Measurements from ENCODE around the gene TMEM82. TPM values are rescaled to one million over a fixed set of nuclear protein-coding genes. Genes with fewer than 3 reads are reported as not detected.

Gene TMEM82
- total and polyA plus RNA-seq, 2 of the 13 experiments (the other 11 are each of a cell fraction or from before 2014, with no cell fraction given): 0.24 to 0.97 TPM

DNA sequence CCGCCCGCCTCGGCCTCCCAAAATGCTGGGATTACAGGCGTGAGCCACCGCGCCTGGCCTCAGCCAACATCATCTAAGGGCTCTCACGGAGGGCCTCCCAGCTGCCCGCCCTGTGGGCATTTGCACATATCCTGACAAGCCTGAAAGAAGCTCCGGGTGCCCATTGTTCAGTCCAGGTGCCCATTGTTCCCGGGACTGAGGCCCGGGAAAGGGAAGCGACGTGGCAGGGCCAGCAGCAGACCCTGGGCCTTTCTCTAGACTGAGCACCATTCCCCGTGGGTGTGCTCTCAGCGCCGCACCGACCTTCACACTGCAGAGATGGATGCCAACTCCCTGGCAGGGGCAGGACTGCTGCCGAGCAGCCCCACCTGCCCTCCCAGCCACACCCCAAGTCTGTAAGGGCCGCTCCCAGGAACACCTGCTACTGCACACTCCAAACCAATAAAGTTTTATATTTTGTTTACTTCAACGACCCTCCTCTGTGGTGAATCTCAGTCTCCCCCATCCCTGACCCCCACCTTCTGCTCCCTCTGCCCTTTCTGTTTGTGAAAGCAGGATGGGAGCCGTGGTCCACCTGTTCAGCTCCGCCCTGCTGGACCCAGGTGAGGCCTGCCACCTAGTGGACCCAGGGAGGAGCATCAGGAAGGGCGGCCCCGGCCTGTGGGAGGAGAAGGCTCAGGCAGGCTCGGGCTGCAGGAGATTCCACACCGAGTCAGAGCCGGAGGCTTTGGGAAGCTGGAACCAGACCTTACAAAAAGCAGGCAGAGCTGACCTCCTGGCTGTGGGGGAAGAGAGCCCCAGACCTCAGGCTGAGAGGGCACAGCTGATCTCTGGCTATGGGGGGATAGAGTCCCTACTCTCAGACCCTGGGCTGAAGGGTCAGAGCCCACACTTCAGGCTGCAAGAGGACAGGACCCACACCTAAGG, 1.1 kb upstream of the TMEM82 start (continued):
- TF ChIP-seq, protein P1, sequence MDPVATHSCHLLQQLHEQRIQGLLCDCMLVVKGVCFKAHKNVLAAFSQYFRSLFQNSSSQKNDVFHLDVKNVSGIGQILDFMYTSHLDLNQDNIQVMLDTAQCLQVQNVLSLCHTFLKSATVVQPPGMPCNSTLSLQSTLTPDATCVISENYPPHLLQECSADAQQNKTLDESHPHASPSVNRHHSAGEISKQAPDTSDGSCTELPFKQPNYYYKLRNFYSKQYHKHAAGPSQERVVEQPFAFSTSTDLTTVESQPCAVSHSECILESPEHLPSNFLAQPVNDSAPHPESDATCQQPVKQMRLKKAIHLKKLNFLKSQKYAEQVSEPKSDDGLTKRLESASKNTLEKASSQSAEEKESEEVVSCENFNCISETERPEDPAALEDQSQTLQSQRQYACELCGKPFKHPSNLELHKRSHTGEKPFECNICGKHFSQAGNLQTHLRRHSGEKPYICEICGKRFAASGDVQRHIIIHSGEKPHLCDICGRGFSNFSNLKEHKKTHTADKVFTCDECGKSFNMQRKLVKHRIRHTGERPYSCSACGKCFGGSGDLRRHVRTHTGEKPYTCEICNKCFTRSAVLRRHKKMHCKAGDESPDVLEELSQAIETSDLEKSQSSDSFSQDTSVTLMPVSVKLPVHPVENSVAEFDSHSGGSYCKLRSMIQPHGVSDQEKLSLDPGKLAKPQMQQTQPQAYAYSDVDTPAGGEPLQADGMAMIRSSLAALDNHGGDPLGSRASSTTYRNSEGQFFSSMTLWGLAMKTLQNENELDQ (CRISPR knock-in tag; IDR thresholded peaks at IDR 0.05; ENCODE audit: borderline replicate concordance): 0 out of 2 replicates have a peak, but pooled peaks have one; percentile 61
- TF ChIP-seq KDM2A (CRISPR knock-in tag; IDR thresholded peaks at IDR 0.05; ENCODE audit: borderline replicate concordance, low read depth) (peak; percentile 83), IRF2 (CRISPR knock-in tag; IDR thresholded peaks at IDR 0.05) (peak; percentile 56; the same call in 1 of the 2 replicates), ZEB1 (IDR thresholded peaks at IDR 0.05; ENCODE audit: insufficient replicate concordance, low read depth) (peak; percentile 88), ONECUT2 (CRISPR knock-in tag; IDR thresholded peaks at IDR 0.05) (no peak), ZNF180 (CRISPR knock-in tag; IDR thresholded peaks at IDR 0.05; ENCODE audit: borderline replicate concordance, low read depth) (no peak), JUND (CRISPR knock-in tag; IDR thresholded peaks at IDR 0.05) (no peak), SOX13 (IDR thresholded peaks at IDR 0.05) (no peak), SOX13 (CRISPR knock-in tag; conservative IDR thresholded peaks at IDR 0.05 in 1 of 2, IDR thresholded peaks at IDR 0.05 in 1 of 2) (0 out of 4 replicates have a peak, but pooled peaks of 1 of the 2 experiments have one; percentile 20), ZSCAN9 (CRISPR knock-in tag; IDR thresholded peaks at IDR 0.05; ENCODE audit: borderline replicate concordance) (peak; percentile 35; the same call in 1 of the 2 replicates), HDAC2 (CRISPR knock-in tag; IDR thresholded peaks at IDR 0.05) (peak; percentile 78; the same call in 1 of the 2 replicates), SOX6 (IDR thresholded peaks at IDR 0.05) (no peak), SOX6 (CRISPR knock-in tag; IDR thresholded peaks at IDR 0.05) (peak; percentile 30; the same call in 1 of the 2 replicates), PHF21A (CRISPR knock-in tag; IDR thresholded peaks at IDR 0.05) (0 out of 2 replicates have a peak, but pooled peaks have one; percentile 19), FLYWCH1 (CRISPR knock-in tag; IDR thresholded peaks at IDR 0.05) (no peak), ZNF878 (CRISPR knock-in tag; IDR thresholded peaks at IDR 0.05) (no peak), TOE1 (CRISPR knock-in tag; IDR thresholded peaks at IDR 0.05) (no peak)
- TF ChIP-seq, protein P2, sequence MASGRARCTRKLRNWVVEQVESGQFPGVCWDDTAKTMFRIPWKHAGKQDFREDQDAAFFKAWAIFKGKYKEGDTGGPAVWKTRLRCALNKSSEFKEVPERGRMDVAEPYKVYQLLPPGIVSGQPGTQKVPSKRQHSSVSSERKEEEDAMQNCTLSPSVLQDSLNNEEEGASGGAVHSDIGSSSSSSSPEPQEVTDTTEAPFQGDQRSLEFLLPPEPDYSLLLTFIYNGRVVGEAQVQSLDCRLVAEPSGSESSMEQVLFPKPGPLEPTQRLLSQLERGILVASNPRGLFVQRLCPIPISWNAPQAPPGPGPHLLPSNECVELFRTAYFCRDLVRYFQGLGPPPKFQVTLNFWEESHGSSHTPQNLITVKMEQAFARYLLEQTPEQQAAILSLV (CRISPR knock-in tag; IDR thresholded peaks at IDR 0.05; ENCODE audit: borderline replicate concordance): peak; percentile 16; the same call in 1 of the 2 replicates
- TF ChIP-seq, protein P3, sequence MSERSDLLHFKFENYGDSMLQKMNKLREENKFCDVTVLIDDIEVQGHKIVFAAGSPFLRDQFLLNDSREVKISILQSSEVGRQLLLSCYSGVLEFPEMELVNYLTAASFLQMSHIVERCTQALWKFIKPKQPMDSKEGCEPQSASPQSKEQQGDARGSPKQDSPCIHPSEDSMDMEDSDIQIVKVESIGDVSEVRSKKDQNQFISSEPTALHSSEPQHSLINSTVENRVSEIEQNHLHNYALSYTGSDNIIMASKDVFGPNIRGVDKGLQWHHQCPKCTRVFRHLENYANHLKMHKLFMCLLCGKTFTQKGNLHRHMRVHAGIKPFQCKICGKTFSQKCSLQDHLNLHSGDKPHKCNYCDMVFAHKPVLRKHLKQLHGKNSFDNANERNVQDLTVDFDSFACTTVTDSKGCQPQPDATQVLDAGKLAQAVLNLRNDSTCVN (CRISPR knock-in tag; IDR thresholded peaks at IDR 0.05; ENCODE audit: borderline replicate concordance): 0 out of 2 replicates have a peak, but pooled peaks have one; percentile 21
- TF ChIP-seq, protein P4, sequence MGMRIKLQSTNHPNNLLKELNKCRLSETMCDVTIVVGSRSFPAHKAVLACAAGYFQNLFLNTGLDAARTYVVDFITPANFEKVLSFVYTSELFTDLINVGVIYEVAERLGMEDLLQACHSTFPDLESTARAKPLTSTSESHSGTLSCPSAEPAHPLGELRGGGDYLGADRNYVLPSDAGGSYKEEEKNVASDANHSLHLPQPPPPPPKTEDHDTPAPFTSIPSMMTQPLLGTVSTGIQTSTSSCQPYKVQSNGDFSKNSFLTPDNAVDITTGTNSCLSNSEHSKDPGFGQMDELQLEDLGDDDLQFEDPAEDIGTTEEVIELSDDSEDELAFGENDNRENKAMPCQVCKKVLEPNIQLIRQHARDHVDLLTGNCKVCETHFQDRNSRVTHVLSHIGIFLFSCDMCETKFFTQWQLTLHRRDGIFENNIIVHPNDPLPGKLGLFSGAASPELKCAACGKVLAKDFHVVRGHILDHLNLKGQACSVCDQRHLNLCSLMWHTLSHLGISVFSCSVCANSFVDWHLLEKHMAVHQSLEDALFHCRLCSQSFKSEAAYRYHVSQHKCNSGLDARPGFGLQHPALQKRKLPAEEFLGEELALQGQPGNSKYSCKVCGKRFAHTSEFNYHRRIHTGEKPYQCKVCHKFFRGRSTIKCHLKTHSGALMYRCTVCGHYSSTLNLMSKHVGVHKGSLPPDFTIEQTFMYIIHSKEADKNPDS (CRISPR knock-in tag; IDR thresholded peaks at IDR 0.05): no peak
